Aorta (tissue), 5 donors: ENCODE results near the gene TMEM43. TPM values are rescaled to one million over a fixed set of nuclear protein-coding genes. Genes with fewer than 3 reads are reported as not detected.

Source experiments
- ATAC-seq: fragments of 200-7000 bp; cut with Tn5 transposase; one replicate; pipeline ENCODE4 v1.9.1; 2022; ENCODE audit warnings: moderate library complexity; ENCODE audit not compliant: low FRiP score
- DNase-seq, 2 donors: peaks; one replicate each; pipeline ENCODE4 v3.0.0-alpha.2; 2020
- H3K27ac ChIP-seq, 2 donors: one replicate each; pipeline ENCODE4 v1.5.1; 2013; ENCODE audit warnings: low read length in 2 of 2, mild to moderate bottlenecking in 2 of 2, moderate library complexity in 2 of 2, control low read depth in 1 of 2, inconsistent platforms in 1 of 2, low read depth in 1 of 2
- H3K27me3 ChIP-seq, 2 donors: one replicate each; pipeline ENCODE4 v1.6.1; 2013; ENCODE audit warnings: control low read depth in 1 of 2, low read length in 1 of 2, mild to moderate bottlenecking in 1 of 2, moderate library complexity in 1 of 2; ENCODE audit not compliant: insufficient read depth in 2 of 2, control insufficient read depth in 1 of 2
- H3K36me3 ChIP-seq, 2 donors: one replicate each; pipeline ENCODE4 v1.6.1; 2013; ENCODE audit warnings: control low read depth in 1 of 2, low read length in 1 of 2, mild to moderate bottlenecking in 1 of 2; ENCODE audit not compliant: insufficient read depth in 2 of 2, control insufficient read depth in 1 of 2
- H3K4me1 ChIP-seq, 2 donors: one replicate each; pipeline ENCODE4 v1.6.1; 2013; ENCODE audit warnings: low read length in 2 of 2, control low read depth in 1 of 2, mild to moderate bottlenecking in 1 of 2, moderate library complexity in 1 of 2; ENCODE audit not compliant: insufficient read depth in 2 of 2, control insufficient read depth in 1 of 2
- H3K4me3 ChIP-seq, 2 donors: one replicate each; pipeline ENCODE4 v1.5.1; 2013; ENCODE audit warnings: low read length in 2 of 2, control low read depth in 1 of 2, mild to moderate bottlenecking in 1 of 2
- H3K9me3 ChIP-seq: one replicate; pipeline ENCODE4 v1.6.1; 2013; ENCODE audit warnings: mild to moderate bottlenecking, low read length; ENCODE audit not compliant: control insufficient read depth
- WGBS, 2 donors: extraction: QIAGEN DNeasy Blood & Tissue Kit; methylation state at CpG; one replicate each; pipeline ENCODE4 v1.1.7; 2013; 5-methylcytosine and 5-hydroxymethylcytosine counted together
- intact Hi-C, 2 donors: fragments of 100-400 bp; cut with DNase I; formaldehyde crosslinking; loops; one replicate each; pipeline versions ENCODE4 v1.14.2 to v1.15.0; 2022
- polyA plus RNA-seq, 2 donors: library from polyadenylated mRNA; stranded (reverse); fragments of 200-250 nt; gene quantifications; one replicate each; pipeline ENCODE4 v1.2.3, GENCODE V29; 2013
- total RNA-seq, 2 donors: library from RNA; stranded (reverse); fragmentation: NEBNext Ultra II Directional; extraction: Animal tissue kit (Norgen Biotek cat#: 25700); gene quantifications; one replicate each; pipeline ENCODE4 v1.2.1, GENCODE V29; 2021
- donor health status: healthy with polysubstance abuse.
- donor health status: Bipolar disorder and iron deficiency.
- donor health status: DM: no; HTN: no; CAD: no.
- donor health status: DM: no; HTN: no; CAD: no.
- donor health status: DM: yes; HTN: yes; CAD: no.

TMEM43 gene
- total and polyA plus RNA-seq, 4 donors, result 52.0 to 132 (median 106) TPM

- ATAC-seq, result no peak
- Histone ChIP-seq H3K9me3 (no peaks in the 10 kb centered on the region), H3K4me3 (no peak overlapping the region), H3K4me1 (no peaks in the 10 kb centered on the region), H3K36me3 (peaks cover 7 to 17% of the 10 kb centered on the region in 2 donors), H3K27me3 (no peaks in the 10 kb centered on the region), H3K27ac (no peak overlapping the region)
- DNase-seq, result no peak
- intact Hi-C loops, result loop anchor here (10.0 kb wide), 2 partner anchors 45 to 275 kb away; partner anchors contain the start of genes CHCHD4 (in 1 of the 2) and TMEM43 (in 1 of the 2)
Measured at GRCh38 chr3:14169871-14170270, 45.0 kb downstream of the TMEM43 start.

GRCh38 chr3:14170531-14171159 lies 45.8 kb downstream of the TMEM43 start:
- intact Hi-C loops, result loop anchor here (10.0 kb wide), 2 partner anchors 46 to 276 kb away; partner anchors contain the start of genes CHCHD4 (in 1 of the 2) and TMEM43 (in 1 of the 2)
- WGBS, 2 donors, result 52% methylated on average over 2 of the region's 2 CpGs
- no peak for ATAC-seq

GRCh38 chr3:14172496-14172895 lies 47.6 kb downstream of the TMEM43 start:
- H3K4me1 ChIP-seq, result peaks cover 0 to 8% of the 10 kb centered on the region in 2 donors
- H3K9me3 ChIP-seq, result no peaks in the 10 kb centered on the region
- no peaks in the 10 kb centered on the region for H3K27me3 ChIP-seq
- no peak overlapping the region for H3K4me3 ChIP-seq
- DNase-seq (no peak), ATAC-seq (no peak)
- WGBS, 2 donors, result 88 to 90% methylated on average over 5 of the region's 5 CpGs
- intact Hi-C loops, result loop anchor here (10.0 kb wide), 2 partner anchors 48 to 278 kb away; partner anchors contain the start of genes CHCHD4 (in 1 of the 2) and TMEM43 (in 1 of the 2)
- H3K36me3 ChIP-seq, result peaks cover 7% of the 10 kb centered on the region in 2 donors
- no peak overlapping the region for H3K27ac ChIP-seq

More at GRCh38 chr3:14170531-14171159, 45.8 kb downstream of the TMEM43 start:
- Histone ChIP-seq H3K4me3 (no peak overlapping the region), H3K4me1 (no peaks in the 10 kb centered on the region), H3K27me3 (no peaks in the 10 kb centered on the region), H3K9me3 (no peaks in the 10 kb centered on the region), H3K36me3 (peaks cover 7 to 13% of the 10 kb centered on the region in 2 donors), H3K27ac (no peak overlapping the region)
- no peak for DNase-seq

GRCh38 chr3:14174483-14174882 lies 49.6 kb downstream of the TMEM43 start:
- ATAC-seq (no peak), DNase-seq (no peak)
- Histone ChIP-seq H3K36me3 (peaks cover 4% of the 10 kb centered on the region in 2 donors), H3K27ac (no peak overlapping the region), H3K4me3 (no peak overlapping the region), H3K9me3 (no peaks in the 10 kb centered on the region), H3K4me1 (peaks cover 0 to 9% of the 10 kb centered on the region in 2 donors), H3K27me3 (no peaks in the 10 kb centered on the region)
- 50 to 57% methylated on average over 2 of the region's 2 CpGs for WGBS, 2 donors
- intact Hi-C loops, result loop anchor here (10.0 kb wide), 2 partner anchors 50 to 280 kb away; partner anchors contain the start of genes CHCHD4 (in 1 of the 2) and TMEM43 (in 1 of the 2)

DNA sequence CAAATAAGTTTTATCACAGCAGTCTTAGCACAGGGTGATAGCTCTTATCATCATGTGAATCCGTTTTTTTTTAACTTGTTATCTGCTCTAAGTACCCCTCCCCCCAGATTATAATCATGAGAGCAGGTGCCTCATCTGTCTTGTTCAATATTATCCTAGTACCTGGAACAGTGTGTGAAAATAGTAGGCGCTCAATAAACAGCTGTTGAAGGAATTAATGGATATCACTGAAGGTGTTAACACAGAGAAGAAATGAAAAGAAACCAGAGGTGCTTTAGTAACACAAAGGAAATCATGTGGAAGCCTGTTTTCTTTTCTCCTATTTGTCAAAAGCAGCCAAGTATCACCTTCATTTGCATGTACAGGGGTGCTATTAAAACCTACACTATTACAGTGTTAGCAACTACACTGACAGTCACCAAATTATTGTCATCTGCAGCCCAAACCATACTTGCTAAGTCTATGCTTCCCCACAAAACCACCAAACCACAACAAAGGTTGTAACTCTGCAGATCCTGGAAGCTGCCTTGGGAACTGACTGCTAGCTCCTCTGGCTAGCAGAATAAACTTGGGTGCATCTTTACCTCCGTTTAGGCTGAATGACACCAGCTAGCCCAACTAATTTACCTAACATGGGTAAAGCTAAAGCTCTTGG lies 50.7 kb downstream of the TMEM43 start:
- H3K4me1 ChIP-seq, result peaks cover 0 to 9% of the 10 kb centered on the region in 2 donors
- WGBS, 2 donors, result 65 to 74% methylated on average over 3 of the region's 3 CpGs
- no peak for ATAC-seq

GRCh38 chr3:14177580-14178246 lies 52.9 kb downstream of the TMEM43 start:
- no peaks in the 10 kb centered on the region for H3K27me3 ChIP-seq
- H3K36me3 ChIP-seq, result no peaks in the 10 kb centered on the region
- ATAC-seq (no peak), DNase-seq (no peak)
- intact Hi-C loops, result loop anchor here (1.0 to 10.0 kb wide), 5 partner anchors 31 to 283 kb away; partner anchors contain the start of genes TMEM43 (in 2 of the 2) and CHCHD4 (in 1 of the 2)
- peak overlapping the region; percentile 68 to 97 for H3K27ac ChIP-seq
- peaks cover 0 to 9% of the 10 kb centered on the region in 2 donors for H3K4me1 ChIP-seq
- peak overlapping the region; percentile 62 to 65 for H3K4me3 ChIP-seq
- 1 to 3% methylated on average over 10 of the region's 10 CpGs for WGBS, 2 donors
- no peaks in the 10 kb centered on the region for H3K9me3 ChIP-seq

More for the DNA sequence above, 50.7 kb downstream of the TMEM43 start:
- Histone ChIP-seq H3K9me3 (no peaks in the 10 kb centered on the region), H3K27me3 (no peaks in the 10 kb centered on the region), H3K36me3 (peaks cover 4% of the 10 kb centered on the region in 2 donors), H3K4me3 (no peak overlapping the region), H3K27ac (no peak overlapping the region)
- intact Hi-C loops, result loop anchor here (5.0 to 10.0 kb wide), 3 partner anchors 33 to 281 kb away; partner anchors contain the start of genes CHCHD4 (in 1 of the 2) and TMEM43 (in 1 of the 2)
- DNase-seq, result no peak

GRCh38 chr3:14178247-14179113 lies 53.6 kb downstream of the TMEM43 start, which contains the start of the genes LSM3 and XPC:
TSS of gene LSM3 (plus strand) at chr3:14178817. CDS start at chr3:14178861, 44 bp downstream.
TSS of gene XPC (minus strand) at chr3:14178601. CDS start at chr3:14178568, 33 bp downstream.
- Histone ChIP-seq H3K27me3 (no peaks in the 10 kb centered on the region), H3K4me1 (peaks cover 0 to 9% of the 10 kb centered on the region in 2 donors), H3K4me3 (peak within 1 kb of the TSS; percentile 65 to 85), H3K36me3 (peaks cover 0 to 5% of the 10 kb centered on the region in 2 donors), H3K9me3 (no peaks in the 10 kb centered on the region), H3K27ac (peak within 1 kb of the TSS; percentile 68 to 97)
- peak; percentile 96 to 99 for DNase-seq
- ATAC-seq, result peak; percentile 100
- WGBS, 2 donors, result 1% methylated on average over 74 to 78 of the region's 78 CpGs
- intact Hi-C loops, result loop anchor here (1.0 to 10.0 kb wide), 5 partner anchors 32 to 284 kb away; partner anchors contain the start of genes TMEM43 (in 2 of the 2) and CHCHD4 (in 1 of the 2)
